H9 (cell line): ENCODE data around the gene GABRR3. TPM values are rescaled to one million over a fixed set of nuclear protein-coding genes. Genes with fewer than 3 reads are reported as not detected.

Experiments used
- DNase-seq: peaks from one replicate; pipeline ENCODE4 v3.0.0-alpha.2; 2017
- H2AFZ ChIP-seq: one replicate; pipeline ENCODE4 v1.6.1; 2013; ENCODE audit warnings: mild to moderate bottlenecking, low read length, control low read depth, moderate library complexity
- H2AK5ac ChIP-seq: 2 replicates; pipeline ENCODE4 v1.6.1; 2013; ENCODE audit warnings: low read length, control low read depth, mixed read lengths; ENCODE audit not compliant: insufficient read length
- H2BK120ac ChIP-seq: one replicate; pipeline ENCODE4 v1.6.1; 2013; ENCODE audit warnings: low read depth, mild to moderate bottlenecking, low read length, control low read depth, inconsistent platforms; ENCODE audit not compliant: poor library complexity, severe bottlenecking
- H2BK12ac ChIP-seq: 2 replicates; pipeline ENCODE4 v1.6.1; 2013; ENCODE audit warnings: low read length, control low read depth, mixed read lengths, low read depth; ENCODE audit not compliant: insufficient read length
- H2BK15ac ChIP-seq: 2 replicates; pipeline ENCODE4 v1.6.1; 2013; ENCODE audit warnings: low read depth, low read length, control low read depth
- H2BK20ac ChIP-seq: one replicate; pipeline ENCODE4 v1.6.1; 2013; ENCODE audit warnings: low read depth, mild to moderate bottlenecking, low read length, control low read depth, inconsistent platforms; ENCODE audit not compliant: poor library complexity, severe bottlenecking
- H2BK5ac ChIP-seq: 2 replicates; pipeline ENCODE4 v1.6.1; 2013; ENCODE audit warnings: low read length, control low read depth, mixed read lengths; ENCODE audit not compliant: insufficient read length
- H3K14ac ChIP-seq: 2 replicates; pipeline ENCODE4 v1.6.1; 2013; ENCODE audit warnings: low read length, control low read depth; ENCODE audit not compliant: insufficient read depth
- H3K18ac ChIP-seq: 2 replicates; pipeline ENCODE4 v1.6.1; 2013; ENCODE audit warnings: low read depth, mild to moderate bottlenecking, mixed read lengths, low read length, control low read depth; ENCODE audit not compliant: insufficient read length
- H3K23ac ChIP-seq: 2 replicates; pipeline ENCODE4 v1.6.1; 2013; ENCODE audit warnings: low read length, control low read depth, mixed read lengths, low read depth; ENCODE audit not compliant: insufficient read length
- H3K23me2 ChIP-seq: 2 replicates; pipeline ENCODE4 v1.6.1; 2013; ENCODE audit warnings: low read depth, mild to moderate bottlenecking, mixed read lengths, low read length, control low read depth; ENCODE audit not compliant: insufficient read length, poor library complexity, severe bottlenecking
- H3K27ac ChIP-seq: 2 replicates; pipeline ENCODE4 v1.5.1; 2013; ENCODE audit warnings: low read length, control low read depth, mixed read lengths, low read depth; ENCODE audit not compliant: insufficient read length
- H3K27me3 ChIP-seq: 2 replicates; pipeline ENCODE4 v1.6.1; 2013; ENCODE audit warnings: low read length, control low read depth, inconsistent platforms; ENCODE audit not compliant: insufficient read depth
- H3K4ac ChIP-seq: 2 replicates; pipeline ENCODE4 v1.6.1; 2013; ENCODE audit warnings: low read depth, mild to moderate bottlenecking, control low read depth, inconsistent platforms, low read length, moderate library complexity
- H3K4me1 ChIP-seq: 2 replicates; pipeline ENCODE4 v1.6.1; 2013; ENCODE audit warnings: low read length, control low read depth, inconsistent platforms; ENCODE audit not compliant: insufficient read depth
- H3K4me2 ChIP-seq: 2 replicates; pipeline ENCODE4 v1.6.1; 2013; ENCODE audit warnings: low read length, control low read depth, mixed read lengths; ENCODE audit not compliant: insufficient read length, insufficient read depth
- H3K56ac ChIP-seq: 2 replicates; pipeline ENCODE4 v1.6.1; 2013; ENCODE audit warnings: low read depth, mild to moderate bottlenecking, mixed read lengths, low read length, control low read depth; ENCODE audit not compliant: insufficient read length
- H3K79me1 ChIP-seq: 2 replicates; pipeline ENCODE4 v1.6.1; 2013; ENCODE audit warnings: low read depth, mild to moderate bottlenecking, moderate library complexity, low read length, control low read depth, inconsistent platforms; ENCODE audit not compliant: insufficient read depth, poor library complexity, severe bottlenecking
- H3K79me2 ChIP-seq: 2 replicates; pipeline ENCODE4 v1.6.1; 2013; ENCODE audit warnings: low read length, control low read depth, inconsistent platforms; ENCODE audit not compliant: insufficient read depth
- H3K9ac ChIP-seq: 2 replicates; pipeline ENCODE4 v1.6.1; 2013; ENCODE audit warnings: low read length, control low read depth, mixed read lengths; ENCODE audit not compliant: insufficient read length; ENCODE audit errors: extremely low read depth
- H3K9me3 ChIP-seq: one replicate; pipeline ENCODE4 v1.6.1; 2013; ENCODE audit warnings: low read depth, low read length, inconsistent platforms; ENCODE audit not compliant: control insufficient read depth
- H3T11ph ChIP-seq: one replicate; pipeline ENCODE4 v1.6.1; 2013; ENCODE audit warnings: mild to moderate bottlenecking, low read length, control low read depth, inconsistent platforms
- H4K20me1 ChIP-seq: one replicate; pipeline ENCODE4 v1.6.1; 2013; ENCODE audit not compliant: control insufficient read depth, insufficient read length, insufficient read depth
- H4K5ac ChIP-seq: 2 replicates; pipeline ENCODE4 v1.6.1; 2013; ENCODE audit warnings: low read depth, mild to moderate bottlenecking, mixed read lengths, low read length, control low read depth; ENCODE audit not compliant: insufficient read length
- H4K8ac ChIP-seq: replicated peaks from 2 replicates; pipeline ENCODE4 v1.6.1; 2013; ENCODE audit warnings: low read length, control low read depth, mixed read lengths, low read depth; ENCODE audit not compliant: insufficient read length
- H4K91ac ChIP-seq: 2 replicates; pipeline ENCODE4 v1.6.1; 2013; ENCODE audit warnings: low read depth, mild to moderate bottlenecking, moderate library complexity, mixed read lengths, low read length, control low read depth; ENCODE audit not compliant: insufficient read length
- H3K27ac Mint-ChIP-seq, 3 experiments: 2 replicates in 2 of 3; 3 replicates in 1 of 3; pipeline ENCODE4 v1.8.0; 2020 to 2021; ENCODE audit warnings: mixed read lengths in 3 of 3, mild to moderate bottlenecking in 1 of 3, moderate library complexity in 1 of 3
- H3K27me3 Mint-ChIP-seq: 2 replicates; pipeline ENCODE4 v1.8.0; 2021; ENCODE audit warnings: low read depth, mild to moderate bottlenecking, moderate library complexity, mixed read lengths
- H3K36me3 Mint-ChIP-seq, 3 experiments: 2 replicates in 2 of 3; 3 replicates in 1 of 3; pipeline ENCODE4 v1.8.0; 2020 to 2021; ENCODE audit warnings: low read depth in 3 of 3, mixed read lengths in 3 of 3; ENCODE audit not compliant: insufficient read depth in 1 of 3
- H3K4me1 Mint-ChIP-seq, 2 experiments: 2 replicates each; pipeline ENCODE4 v1.8.0; 2020; ENCODE audit warnings: mixed read lengths in 2 of 2
- H3K4me3 Mint-ChIP-seq, 2 experiments: 2 replicates in 1 of 2; 3 replicates in 1 of 2; pipeline ENCODE4 v1.8.0; 2020 to 2021; ENCODE audit warnings: mild to moderate bottlenecking in 2 of 2, mixed read lengths in 2 of 2, moderate library complexity in 1 of 2
- H3K9me3 Mint-ChIP-seq, 2 experiments: 2 replicates in 1 of 2; 3 replicates in 1 of 2; pipeline ENCODE4 v1.8.0; 2020; ENCODE audit warnings: mild to moderate bottlenecking in 2 of 2, mixed read lengths in 2 of 2, moderate library complexity in 1 of 2
- WGBS: extraction: QIAGEN DNeasy Blood & Tissue Kit; methylation state at CpG from one replicate; pipeline ENCODE4 v1.1.7; 2013; ENCODE audit warnings: missing lambda C conversion rate, low lambda C conversion rate, mixed read lengths; ENCODE audit not compliant: insufficient read length; ENCODE audit errors: extremely low coverage; 5-methylcytosine and 5-hydroxymethylcytosine counted together
- total RNA-seq: library from RNA; stranded (reverse); gene quantifications from 2 replicates; pipeline ENCODE4 v1.2.1, GENCODE V29; 2021
- TF ChIP-seq, protein P1 (sequence below): fragments of 200-600 bp; sonication (generic); conservative IDR thresholded peaks from 3 replicates; pipeline ENCODE4 v1.8.0; 2021; ENCODE audit warnings: antibody characterized with exemption, mild to moderate bottlenecking

GABRR3 gene
- total RNA-seq, 1 experiment from 2014 or later, result not detected

DNA sequence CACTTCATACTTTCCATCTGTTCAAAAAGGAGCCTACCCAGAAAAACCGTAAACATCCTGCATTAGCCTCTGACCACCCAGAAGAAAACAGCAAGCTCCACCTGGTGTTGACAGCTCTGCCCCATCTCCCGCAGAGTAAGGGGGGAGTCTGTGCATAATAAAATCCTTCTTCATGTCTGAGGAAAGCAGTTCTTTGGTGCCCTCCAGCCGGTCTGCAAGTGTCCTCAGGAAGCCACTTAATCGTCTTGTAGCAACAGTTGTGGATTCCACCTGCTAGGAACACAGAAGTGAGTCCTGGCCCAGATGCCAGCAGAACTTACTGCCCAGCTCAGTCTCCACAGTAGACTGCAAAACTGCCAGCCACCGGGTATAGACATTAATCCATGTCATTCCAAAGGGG lies 85.4 kb downstream of the GABRR3 start:
- Histone ChIP-seq H3K4me1 (no peaks in the 10 kb centered on the region), H2BK15ac (no peak overlapping the region), H2AFZ (no peak overlapping the region), H2BK5ac (no peak overlapping the region), H3K14ac (no peak overlapping the region), H2BK12ac (no peak overlapping the region), H2BK120ac (no peak overlapping the region), H3K27ac (no peak overlapping the region), H3K4ac (no peak overlapping the region), H3K23me2 (no peaks in the 10 kb centered on the region), H3K79me2 (no peaks in the 10 kb centered on the region), H3K79me1 (no peaks in the 10 kb centered on the region), H2AK5ac (no peak overlapping the region), H3T11ph (no peak overlapping the region), H3K18ac (no peak overlapping the region), H3K56ac (no peak overlapping the region), H3K9me3 (no peaks in the 10 kb centered on the region), H3K4me2 (no peak overlapping the region), H2BK20ac (no peak overlapping the region), H3K27me3 (no peaks in the 10 kb centered on the region), H3K9ac (no peak overlapping the region), H4K20me1 (no peaks in the 10 kb centered on the region), H3K23ac (no peak overlapping the region), H4K8ac (no peak overlapping the region), H4K91ac (no peak overlapping the region), H4K5ac (no peak overlapping the region)
- WGBS, result no CpG with 5 or more reads among the region's 5 CpGs
- Mint-ChIP-seq H3K4me3 (no peak overlapping the region), H3K27me3 (no peaks in the 10 kb centered on the region), H3K27ac (peak overlapping the region in 2 of 3 experiments; percentile 34 to 84; a peak in 2 of 7 replicates), H3K4me1 (0 out of 4 replicates have a peak, but pooled peaks cover 0 to 3% of the 10 kb centered on the region in 2 experiments), H3K36me3 (peaks cover 4 to 20% (median 7%) of the 10 kb centered on the region in 3 experiments; a peak in 6 of 7 replicates), H3K9me3 (no peaks in the 10 kb centered on the region)
- TF ChIP-seq, protein P1, sequence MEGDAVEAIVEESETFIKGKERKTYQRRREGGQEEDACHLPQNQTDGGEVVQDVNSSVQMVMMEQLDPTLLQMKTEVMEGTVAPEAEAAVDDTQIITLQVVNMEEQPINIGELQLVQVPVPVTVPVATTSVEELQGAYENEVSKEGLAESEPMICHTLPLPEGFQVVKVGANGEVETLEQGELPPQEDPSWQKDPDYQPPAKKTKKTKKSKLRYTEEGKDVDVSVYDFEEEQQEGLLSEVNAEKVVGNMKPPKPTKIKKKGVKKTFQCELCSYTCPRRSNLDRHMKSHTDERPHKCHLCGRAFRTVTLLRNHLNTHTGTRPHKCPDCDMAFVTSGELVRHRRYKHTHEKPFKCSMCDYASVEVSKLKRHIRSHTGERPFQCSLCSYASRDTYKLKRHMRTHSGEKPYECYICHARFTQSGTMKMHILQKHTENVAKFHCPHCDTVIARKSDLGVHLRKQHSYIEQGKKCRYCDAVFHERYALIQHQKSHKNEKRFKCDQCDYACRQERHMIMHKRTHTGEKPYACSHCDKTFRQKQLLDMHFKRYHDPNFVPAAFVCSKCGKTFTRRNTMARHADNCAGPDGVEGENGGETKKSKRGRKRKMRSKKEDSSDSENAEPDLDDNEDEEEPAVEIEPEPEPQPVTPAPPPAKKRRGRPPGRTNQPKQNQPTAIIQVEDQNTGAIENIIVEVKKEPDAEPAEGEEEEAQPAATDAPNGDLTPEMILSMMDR, result no peak
- DNase-seq, result no peak
